Stimulated activated naive CD8-positive, alpha-beta T cell treated with anti-CD3 and anti-CD28 coated beads, Interleukin-15, Interleukin-2, amounts not matched to agents 100 U/mL and 50 U/mL, for 24 hours (primary cell): Measurements from ENCODE around the gene SLC34A3.

Source experiments
- ATAC-seq: fragments of 150-1000 bp; cut with Tn5 transposase; one replicate; pipeline ENCODE4 v1.10.0; 2021
- DNase-seq: peaks from one replicate; pipeline ENCODE4 v3.0.0; 2021

Gene SLC34A3

GRCh38 chr9:137275588-137276472, 45.1 kb downstream of the SLC34A3 start:
- DNase-seq (no peak), ATAC-seq (no peak)

- ATAC-seq (no peak), DNase-seq (no peak)
These were observed 46.0 kb downstream of the SLC34A3 start for GRCh38 chr9:137276473-137277328.

DNA sequence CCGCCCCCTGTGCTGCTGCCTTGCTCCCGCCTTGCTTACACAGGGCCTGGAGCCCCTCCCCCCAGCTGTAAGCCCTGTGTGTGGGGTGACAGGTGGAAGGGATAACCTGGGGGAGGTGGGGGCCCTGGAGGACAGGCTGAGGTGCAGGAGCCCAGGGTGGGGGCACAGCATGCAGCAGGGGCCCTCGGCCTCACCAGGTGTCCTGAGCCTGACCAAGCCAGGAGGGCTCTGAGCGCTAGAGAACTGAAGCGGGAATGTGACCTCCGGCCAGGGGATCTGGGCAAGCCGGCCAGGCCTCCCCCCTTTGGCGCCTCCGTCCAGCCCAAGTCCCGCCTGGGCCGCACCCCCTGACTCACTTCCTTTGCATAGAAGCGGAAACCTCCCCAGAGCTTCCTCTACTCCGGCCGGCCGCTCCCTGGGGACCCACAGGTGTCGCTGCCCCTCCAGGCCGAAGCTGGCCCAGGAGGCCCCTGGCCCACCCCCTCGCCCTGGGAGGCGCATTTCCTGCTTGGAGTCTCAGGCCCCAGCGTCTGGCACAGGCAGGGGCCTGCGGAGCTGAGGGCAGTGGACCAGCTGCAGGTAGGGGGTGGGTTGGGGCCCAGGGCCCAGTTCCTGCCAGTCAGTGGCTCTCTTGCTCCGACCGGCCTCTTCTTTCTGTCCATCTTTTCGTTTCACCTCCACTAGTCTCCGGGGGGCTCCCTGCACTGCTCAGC, 46.8 kb downstream of the SLC34A3 start, which contains the start of gene TOR4A:
Gene TOR4A, plus strand, starts transcription at position 398 of the 713 bp plus-strand sequence. CDS start 964 bp downstream, outside the sequence.
- peak; percentile 67 for ATAC-seq

DNA sequence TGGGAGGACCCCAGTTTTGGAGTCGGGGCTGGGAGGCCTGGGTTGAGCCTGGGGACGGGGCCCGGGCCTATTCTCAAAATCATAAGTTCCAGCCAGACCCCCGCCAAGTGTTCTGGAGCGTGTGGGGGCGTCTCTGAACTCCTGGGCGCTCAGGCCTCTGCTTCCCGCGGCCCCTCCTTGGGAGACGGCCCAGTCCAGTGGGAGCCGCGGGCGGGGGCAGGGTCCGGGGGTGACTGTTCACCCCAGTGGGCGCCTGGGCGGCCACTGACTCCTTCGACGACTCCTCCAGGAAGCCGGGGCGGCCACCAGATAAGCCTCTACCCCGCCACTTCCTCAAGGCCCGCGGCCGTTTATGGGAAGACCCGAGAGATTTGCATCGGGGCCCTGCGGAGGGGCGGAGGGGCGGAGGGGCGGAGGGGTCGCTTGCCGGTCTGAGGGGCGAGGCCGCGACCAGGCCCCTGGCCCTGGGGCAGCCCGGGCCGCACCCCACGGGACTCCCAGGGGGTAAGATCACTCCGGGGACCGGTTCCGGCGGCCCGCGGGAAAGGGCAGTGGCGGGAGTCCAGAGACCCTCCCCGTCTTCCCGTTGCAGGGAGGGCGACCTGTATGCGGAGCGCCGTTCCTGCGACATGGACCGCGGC, 47.5 kb downstream of the SLC34A3 start:
- DNase-seq: no peak
- no peak for ATAC-seq

More for the DNA sequence above, 46.8 kb downstream of the SLC34A3 start, which contains the start of gene TOR4A:
- DNase-seq: peak; percentile 68

- no peak for ATAC-seq
- DNase-seq: no peak
These were observed 48.3 kb downstream of the SLC34A3 start for GRCh38 chr9:137278721-137279711.

- DNase-seq (no peak), ATAC-seq (no peak)
These were observed 49.2 kb downstream of the SLC34A3 start for GRCh38 chr9:137279741-137280473.

DNA sequence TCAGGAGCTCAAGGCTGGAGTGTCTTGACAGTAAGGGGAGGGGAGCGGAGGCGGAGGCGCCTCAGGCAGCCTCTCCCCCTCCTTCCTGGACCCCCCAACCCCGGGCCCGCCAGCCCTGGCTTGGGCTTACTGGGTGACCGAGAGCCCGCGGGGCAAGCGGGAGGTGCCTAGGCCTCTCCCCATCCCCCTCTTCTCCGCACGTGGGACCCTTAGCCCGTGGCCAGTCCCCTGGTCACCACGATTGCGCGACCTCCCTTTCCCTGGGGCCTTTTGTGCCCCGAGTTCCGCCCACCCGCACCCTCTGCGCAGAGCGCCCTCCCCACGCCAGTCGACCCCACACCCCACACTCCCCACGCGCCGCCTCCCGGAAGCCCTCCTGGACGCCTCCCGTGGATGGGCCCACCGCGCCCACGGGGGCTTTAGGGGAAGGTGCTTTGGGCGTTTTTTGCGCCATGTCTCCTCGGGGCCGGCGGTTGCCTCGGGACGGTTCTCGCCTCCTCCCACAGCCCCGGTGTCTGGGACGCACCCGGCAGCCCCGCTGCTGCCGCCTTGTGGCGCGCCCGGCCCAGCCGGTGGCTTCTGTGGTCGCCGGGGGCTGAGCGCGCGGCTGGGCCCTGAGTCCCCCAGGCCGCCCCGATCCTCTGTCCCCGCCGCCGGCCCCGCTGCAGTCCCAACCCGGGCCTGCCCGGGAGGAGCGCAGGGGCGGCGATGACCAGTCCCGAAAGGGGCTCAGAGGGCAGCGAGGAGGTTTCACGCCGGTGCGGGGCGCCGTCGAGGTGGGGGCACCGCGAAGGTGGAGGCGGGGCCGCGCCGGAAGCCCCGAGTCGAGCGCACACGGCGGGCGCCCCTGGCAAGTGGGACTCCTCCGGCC, 50.0 kb downstream of the SLC34A3 start:
- DNase-seq (no peak), ATAC-seq (no peak)

DNA sequence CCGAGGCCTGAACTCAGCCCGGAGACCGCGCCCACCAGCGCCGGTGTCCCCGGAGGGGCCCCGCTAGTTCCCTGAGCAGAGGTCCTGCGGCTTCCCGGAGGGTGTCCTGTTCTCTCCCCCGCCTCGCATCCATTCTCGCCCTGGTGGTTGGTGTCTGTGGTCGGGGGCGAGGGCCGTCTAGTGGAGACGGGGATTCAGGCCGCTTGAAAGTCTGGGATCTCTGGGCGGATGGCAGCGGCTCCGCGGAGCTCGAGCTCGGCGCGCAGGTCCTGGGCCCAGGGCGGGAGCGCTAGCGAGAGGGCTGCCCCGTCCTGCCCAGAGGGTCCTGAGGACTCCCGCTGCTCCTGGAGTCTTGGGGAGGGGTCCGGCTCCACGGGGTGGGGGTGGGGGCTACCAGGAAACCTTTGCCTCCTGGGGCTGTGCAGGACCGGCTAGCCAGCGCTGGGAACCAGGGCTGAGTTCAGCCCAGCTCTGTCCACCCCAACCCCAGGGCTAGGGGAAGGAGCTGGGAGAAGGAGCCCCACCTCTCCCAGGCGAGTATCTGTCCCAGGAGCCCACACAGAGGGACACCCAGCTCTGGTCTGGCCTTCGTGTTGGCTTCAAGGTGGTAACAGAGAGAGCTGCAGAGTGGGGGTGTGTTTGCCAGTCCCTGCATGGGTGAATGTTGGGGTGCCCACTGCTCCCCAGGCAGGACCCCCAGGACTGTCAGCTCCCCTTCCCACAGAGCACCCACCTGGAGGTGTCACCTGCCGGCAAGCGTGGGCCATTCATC, 50.8 kb downstream of the SLC34A3 start:
- DNase-seq: no peak
- no peak for ATAC-seq
